ENCODE results near the gene SLC12A5. TPM values are rescaled to one million over a fixed set of nuclear protein-coding genes. Genes with fewer than 3 reads are reported as not detected.

SLC12A5 gene
- total RNA-seq: 0.33 and 2.0 TPM in 2 replicates

GRCh38 chr20:46028772-46029371, at the start of gene SLC12A5:
Gene SLC12A5 (plus strand): TSS chr20:46029215. CDS start chr20:46029345, 130 bp downstream.

GRCh38 chr20:46089417-46090388, 60.7 kb downstream of the SLC12A5 start, which contains the start of gene NCOA5:
Gene NCOA5 (minus strand): TSS chr20:46089962. CDS start chr20:46079424, 10,538 bp downstream.

Other genes with a start within 250 kb of the SLC12A5 start
- not detected in 2 replicates for gene WFDC3, start 237.3 kb upstream of the SLC12A5 start, total RNA-seq
- gene DNTTIP1, start 237.3 kb upstream of the SLC12A5 start, total RNA-seq: 11.0 and 11.7 TPM in 2 replicates
- gene UBE2C, start 216.6 kb upstream of the SLC12A5 start, total RNA-seq: 3.9 and 16.9 TPM in 2 replicates
- not detected in 2 replicates for gene TNNC2, start 201.9 kb upstream of the SLC12A5 start, total RNA-seq
- 61.6 and 65.1 TPM in 2 replicates for gene SNX21, start 195.4 kb upstream of the SLC12A5 start, total RNA-seq
- gene ACOT8, start 171.8 kb upstream of the SLC12A5 start, total RNA-seq: 34.5 and 38.5 TPM in 2 replicates
- gene ZSWIM3, start 171.6 kb upstream of the SLC12A5 start, total RNA-seq: 5.5 and 8.4 TPM in 2 replicates
- 10.2 and 17.5 TPM in 2 replicates for gene ZSWIM1, start 148.0 kb upstream of the SLC12A5 start, total RNA-seq
- gene SPATA25, start 141.6 kb upstream of the SLC12A5 start, total RNA-seq: 0.98 and 2.0 TPM in 2 replicates
- gene NEURL2, start 138.0 kb upstream of the SLC12A5 start, total RNA-seq: 2.9 and 3.5 TPM in 2 replicates
- 38.4 and 66.0 TPM in 2 replicates for gene CTSA, start 137.9 kb upstream of the SLC12A5 start, total RNA-seq
- gene PLTP, start 117.1 kb upstream of the SLC12A5 start, total RNA-seq: 4.4 and 9.4 TPM in 2 replicates
- 20.0 and 24.0 TPM in 2 replicates for gene PCIF1, start 94.5 kb upstream of the SLC12A5 start, total RNA-seq
- 26.6 and 29.1 TPM in 2 replicates for gene ZNF335, start 57.0 kb upstream of the SLC12A5 start, total RNA-seq
- gene MMP9, start 20.3 kb upstream of the SLC12A5 start, total RNA-seq: 0.87 and 1.2 TPM in 2 replicates
- gene NCOA5, start 60.7 kb downstream of the SLC12A5 start, total RNA-seq: 19.2 and 20.6 TPM in 2 replicates
- 18.5 and 26.6 TPM in 2 replicates for gene CD40, start 89.1 kb downstream of the SLC12A5 start, total RNA-seq

Data from placental epithelial cell (primary cell).